PC-9 (cell line): ENCODE measurements around the gene SMO. TPM values are rescaled to one million over a fixed set of nuclear protein-coding genes. Genes with fewer than 3 reads are reported as not detected.

Source experiments
- BruUV-seq: library from RNA; stranded (reverse); fragments of 400-500 nt; replicated peaks from 2 replicates; lab custom pipeline; 2021; lab: Mats Ljungman, UMichigan
- CTCF ChIA-PET: fragments of 300-600 bp; sonication (Branson Sonifier 250); formaldehyde crosslinking; loops from one replicate; lab custom pipeline; 2022; ENCODE audit warnings: antibody characterized with exemption; lab: Charles Lee
- POLR2A ChIA-PET: fragments of 300-600 bp; sonication (Branson Sonifier 250); formaldehyde crosslinking; loops from one replicate; lab custom pipeline; 2022; ENCODE audit warnings: antibody characterized with exemption; ENCODE audit not compliant: unreplicated experiment; lab: Charles Lee
- DNase-seq, 2 experiments: peaks; one replicate each; pipeline versions ENCODE4 v3.0.0 to v3.0.0-alpha.2; 2015 to 2022; ENCODE audit warnings: mixed read lengths in 1 of 2
- H2AFZ ChIP-seq: fragments of 200-600 bp; sonication (generic); 2 replicates; pipeline ENCODE4 v1.8.1; 2017; ENCODE audit warnings: antibody characterized with exemption
- H3F3A ChIP-seq: fragments of 200-600 bp; sonication (generic); 2 replicates; pipeline ENCODE4 v1.8.1; 2017; ENCODE audit warnings: antibody characterized with exemption, mild to moderate bottlenecking, low read depth; ENCODE audit not compliant: insufficient read depth
- H3K27ac ChIP-seq: fragments of 200-600 bp; sonication (generic); 2 replicates; pipeline ENCODE4 v1.6.1; 2016; ENCODE audit warnings: mixed run types
- H3K27me3 ChIP-seq: fragments of 200-600 bp; sonication (generic); 2 replicates; pipeline ENCODE4 v1.6.1; 2016; ENCODE audit warnings: low read depth, mixed run types; ENCODE audit not compliant: insufficient read depth
- H3K36me3 ChIP-seq: fragments of 200-600 bp; sonication (generic); 2 replicates; pipeline ENCODE4 v1.6.1; 2016; ENCODE audit warnings: low read depth, mixed run types
- H3K4me1 ChIP-seq: fragments of 200-600 bp; sonication (generic); replicated peaks from 2 replicates; pipeline ENCODE4 v1.6.1; 2016; ENCODE audit warnings: mixed run types; ENCODE audit not compliant: insufficient read depth
- H3K4me2 ChIP-seq: fragments of 200-600 bp; sonication (generic); 2 replicates; pipeline ENCODE4 v1.6.1; 2017; ENCODE audit warnings: mixed run types
- H3K4me3 ChIP-seq: fragments of 200-600 bp; sonication (generic); 2 replicates; pipeline ENCODE4 v1.6.1; 2016; ENCODE audit warnings: mixed run types
- H3K79me2 ChIP-seq: fragments of 200-600 bp; sonication (generic); 2 replicates; pipeline ENCODE4 v1.6.1; 2017; ENCODE audit warnings: low read depth, mixed run types
- H3K9me2 ChIP-seq: fragments of 200-600 bp; sonication (generic); 2 replicates; pipeline ENCODE4 v1.8.1; 2017; ENCODE audit warnings: mild to moderate bottlenecking; ENCODE audit not compliant: insufficient read depth
- H3K9me3 ChIP-seq: fragments of 200-600 bp; sonication (generic); 2 replicates; pipeline ENCODE4 v1.8.1; 2016; ENCODE audit warnings: low read depth; ENCODE audit not compliant: insufficient read depth
- H4K20me1 ChIP-seq: fragments of 200-600 bp; sonication (generic); 2 replicates; pipeline ENCODE4 v1.8.1; 2017; ENCODE audit not compliant: insufficient read depth
- EZH2 ChIP-seq: fragments of 200-600 bp; sonication (generic); IDR thresholded peaks from 2 replicates; pipeline ENCODE4 v1.8.0; 2017; ENCODE audit warnings: antibody characterized with exemption, low read depth
- intact Hi-C: fragments of 100-400 bp; cut with micrococcal nuclease; formaldehyde crosslinking; loops from one replicate; pipeline ENCODE4 v1.10.0; 2022; ENCODE audit not compliant: unreplicated experiment
- total RNA-seq: library from RNA; stranded (reverse); gene quantifications from 2 replicates; pipeline ENCODE4 v1.2.3, GENCODE V29; 2021
- TF ChIP-seq, protein P1 (sequence below): fragments of 200-600 bp; sonication (generic); conservative IDR thresholded peaks from 2 replicates; pipeline ENCODE4 v1.6.1; 2017; ENCODE audit warnings: mixed run types, antibody characterized with exemption, mild to moderate bottlenecking, moderate library complexity

The SMO gene
- total RNA-seq, 1 experiment from 2014 or later = 1.2 TPM

DNA sequence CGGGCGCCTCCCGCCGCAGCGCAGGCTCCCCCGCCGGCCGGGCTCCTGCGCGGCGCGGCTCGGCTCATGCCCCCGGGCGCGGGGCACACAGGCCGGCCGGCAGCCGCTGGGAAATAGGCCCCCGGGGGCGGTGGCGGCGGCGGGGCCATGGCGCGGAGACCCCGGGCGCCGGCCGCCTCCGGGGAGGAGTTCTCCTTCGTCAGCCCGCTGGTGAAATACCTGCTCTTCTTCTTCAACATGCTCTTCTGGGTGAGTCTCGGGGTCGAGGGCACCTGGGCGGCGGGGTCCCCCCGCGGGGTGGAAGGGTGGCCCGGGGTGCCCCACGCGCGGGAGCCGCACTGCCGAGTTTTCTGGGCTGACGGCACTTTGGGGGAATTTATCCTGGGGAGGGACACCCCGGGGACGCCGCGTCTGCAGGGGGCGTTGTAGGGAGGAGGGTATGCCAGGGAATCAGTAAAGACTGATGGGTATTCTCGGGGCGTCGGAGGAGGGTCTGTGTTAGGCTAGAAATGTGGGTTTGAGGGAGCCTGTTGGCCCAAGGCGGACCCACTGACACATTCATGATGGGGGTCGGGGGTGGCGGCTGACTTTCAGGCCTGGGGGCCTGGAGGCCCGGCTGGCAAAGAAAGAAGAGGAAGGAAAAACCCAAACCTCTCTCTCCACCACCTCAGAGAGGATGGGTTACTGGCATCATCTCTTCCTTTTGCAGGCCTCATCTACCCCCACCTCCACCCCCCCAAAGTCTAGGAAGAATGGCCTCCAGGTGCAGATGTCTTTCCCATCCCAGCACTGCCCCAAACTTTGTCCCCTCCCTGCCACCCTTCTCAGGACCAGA, 43.4 kb upstream of the SMO start:
- Histone ChIP-seq H3K9me2 (no peaks in the 10 kb centered on the region), H3K4me3 (peak overlapping the region; percentile 55), H3F3A (no peaks in the 10 kb centered on the region), H3K9me3 (no peaks in the 10 kb centered on the region), H3K4me2 (peak overlapping the region; percentile 84), H4K20me1 (no peaks in the 10 kb centered on the region), H3K27me3 (peaks cover 46% of the 10 kb centered on the region), H3K79me2 (no peaks in the 10 kb centered on the region), H3K4me1 (peaks cover 7% of the 10 kb centered on the region; the same call in 1 of the 2 replicates), H3K36me3 (no peaks in the 10 kb centered on the region), H3K27ac (no peak overlapping the region), H2AFZ (0 out of 2 replicates have a peak overlapping the region, but pooled peaks have one; percentile 79)
- intact Hi-C loops = no loop called here
- POLR2A ChIA-PET = no interaction called here
- TF ChIP-seq, protein P1, sequence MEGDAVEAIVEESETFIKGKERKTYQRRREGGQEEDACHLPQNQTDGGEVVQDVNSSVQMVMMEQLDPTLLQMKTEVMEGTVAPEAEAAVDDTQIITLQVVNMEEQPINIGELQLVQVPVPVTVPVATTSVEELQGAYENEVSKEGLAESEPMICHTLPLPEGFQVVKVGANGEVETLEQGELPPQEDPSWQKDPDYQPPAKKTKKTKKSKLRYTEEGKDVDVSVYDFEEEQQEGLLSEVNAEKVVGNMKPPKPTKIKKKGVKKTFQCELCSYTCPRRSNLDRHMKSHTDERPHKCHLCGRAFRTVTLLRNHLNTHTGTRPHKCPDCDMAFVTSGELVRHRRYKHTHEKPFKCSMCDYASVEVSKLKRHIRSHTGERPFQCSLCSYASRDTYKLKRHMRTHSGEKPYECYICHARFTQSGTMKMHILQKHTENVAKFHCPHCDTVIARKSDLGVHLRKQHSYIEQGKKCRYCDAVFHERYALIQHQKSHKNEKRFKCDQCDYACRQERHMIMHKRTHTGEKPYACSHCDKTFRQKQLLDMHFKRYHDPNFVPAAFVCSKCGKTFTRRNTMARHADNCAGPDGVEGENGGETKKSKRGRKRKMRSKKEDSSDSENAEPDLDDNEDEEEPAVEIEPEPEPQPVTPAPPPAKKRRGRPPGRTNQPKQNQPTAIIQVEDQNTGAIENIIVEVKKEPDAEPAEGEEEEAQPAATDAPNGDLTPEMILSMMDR = no peak; the same call in 1 of the 2 replicates
- TF ChIP-seq EZH2 = no peak
- no TSS peak for BruUV-seq
- CTCF ChIA-PET = interaction anchor here (0.5 to 1.4 kb wide), 3 partner anchors 13 to 247 kb away, joined by 3 to 6 read pairs (median 5); no protein-coding TSS in a partner anchor
- no peak for DNase-seq

DNA sequence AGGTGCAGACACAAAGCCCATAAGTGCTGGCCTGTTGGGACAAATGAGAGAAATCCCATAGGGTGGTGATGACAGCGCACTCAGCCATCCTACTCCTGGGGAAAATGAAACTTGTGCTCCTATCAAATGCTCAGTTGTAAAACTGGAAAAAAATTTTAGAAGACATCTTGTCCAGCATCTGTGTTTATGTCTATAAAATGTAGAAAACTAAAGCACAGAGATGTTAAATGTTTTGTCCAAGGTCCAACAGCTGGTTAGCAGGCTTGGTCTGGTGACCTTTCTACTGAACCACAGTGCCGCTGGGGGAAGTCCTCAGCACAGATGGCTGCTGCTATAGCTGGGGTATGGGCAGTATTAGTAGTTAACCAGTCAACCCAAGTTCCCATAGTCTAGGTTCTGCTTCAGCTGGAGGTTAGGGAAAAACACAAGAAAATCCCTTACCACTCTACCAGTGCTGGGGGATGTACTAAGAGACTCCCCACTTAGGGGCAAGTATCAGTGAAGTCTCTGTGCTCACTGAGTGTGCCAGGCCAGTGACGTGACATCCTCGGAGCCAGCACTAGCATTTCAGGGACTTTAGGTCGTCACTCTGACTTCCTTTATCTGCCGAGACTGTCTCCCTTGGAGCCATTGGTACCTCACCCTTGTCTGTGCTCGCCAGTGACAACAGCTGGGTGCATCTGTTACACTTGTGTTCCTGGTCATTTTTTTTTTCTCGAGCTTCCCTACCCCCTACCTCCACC, 42.0 kb upstream of the SMO start:
- CTCF ChIA-PET = no interaction called here
- H3F3A ChIP-seq = no peaks in the 10 kb centered on the region
- no TSS peak for BruUV-seq
- H3K27me3 ChIP-seq = peaks cover 46% of the 10 kb centered on the region
- no peak overlapping the region for H2AFZ ChIP-seq
- no peak overlapping the region for H3K4me3 ChIP-seq
- no peak overlapping the region for H3K27ac ChIP-seq
- no peak overlapping the region for H3K4me2 ChIP-seq
- H3K36me3 ChIP-seq = no peaks in the 10 kb centered on the region
- no peak for DNase-seq
- intact Hi-C loops = no loop called here
- POLR2A ChIA-PET = no interaction called here
- H3K9me3 ChIP-seq = no peaks in the 10 kb centered on the region
- no peaks in the 10 kb centered on the region for H3K79me2 ChIP-seq
- TF ChIP-seq, protein P1 = no peak
- TF ChIP-seq EZH2 = no peak
- H3K9me2 ChIP-seq = no peaks in the 10 kb centered on the region
- H4K20me1 ChIP-seq = no peaks in the 10 kb centered on the region
- peaks cover 7% of the 10 kb centered on the region; the same call in 1 of the 2 replicates for H3K4me1 ChIP-seq

DNA sequence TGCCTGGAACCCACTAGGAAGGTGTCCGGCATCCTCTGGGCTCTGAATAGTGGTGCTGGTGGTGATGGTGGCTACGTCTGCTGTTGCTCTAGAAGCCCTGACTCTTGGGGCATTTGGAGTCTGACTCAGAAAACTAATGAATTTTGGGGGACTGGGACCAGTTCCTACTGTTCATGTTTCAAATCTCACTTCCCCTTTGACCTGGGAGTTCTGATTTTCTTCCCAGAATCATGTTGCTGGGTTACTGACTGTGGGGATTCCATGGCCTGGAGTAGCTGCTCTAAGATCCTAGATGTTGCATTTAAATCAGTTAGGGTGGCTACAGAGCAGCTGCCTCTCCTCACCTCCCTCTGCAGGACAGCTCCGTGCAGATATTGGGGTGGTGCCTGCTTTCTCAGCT, 40.7 kb upstream of the SMO start:
- no peaks in the 10 kb centered on the region for H3K9me3 ChIP-seq
- H3F3A ChIP-seq = no peaks in the 10 kb centered on the region
- H3K9me2 ChIP-seq = no peaks in the 10 kb centered on the region
- DNase-seq = no peak
- no TSS peak for BruUV-seq
- no peaks in the 10 kb centered on the region for H4K20me1 ChIP-seq
- ChIA-PET POLR2A (interaction anchor here (0.6 kb wide), 1 partner anchor 94 kb away, joined by 7 read pairs; no protein-coding TSS in a partner anchor), CTCF (no interaction called here)
- H3K27me3 ChIP-seq = peaks cover 39% of the 10 kb centered on the region
- no peaks in the 10 kb centered on the region for H3K36me3 ChIP-seq
- H3K4me1 ChIP-seq = peaks cover 7% of the 10 kb centered on the region; the same call in 1 of the 2 replicates
- no peak overlapping the region for H3K4me2 ChIP-seq
- TF ChIP-seq, protein P1 = no peak
- H3K79me2 ChIP-seq = no peaks in the 10 kb centered on the region
- intact Hi-C loops = no loop called here
- no peak overlapping the region for H2AFZ ChIP-seq
- H3K27ac ChIP-seq = no peak overlapping the region
- H3K4me3 ChIP-seq = no peak overlapping the region
